OCI-LY1 (cell line): ENCODE results near the gene NELL1.

Source experiments
- CTCF ChIP-seq: fragments of 200-600 bp; sonication (generic), shearing (Covaris generic); IDR thresholded peaks from 2 replicates; pipeline ENCODE4 v1.5.1; 2017; ENCODE audit warnings: mild to moderate bottlenecking, antibody characterized with exemption, low read length, moderate library complexity, mixed read lengths
- EZH2 ChIP-seq: fragments of 200-600 bp; sonication (generic), shearing (Covaris generic); IDR thresholded peaks from 2 replicates; pipeline ENCODE4 v1.8.0; 2017; ENCODE audit warnings: borderline replicate concordance, mixed run types, mild to moderate bottlenecking, antibody characterized with exemption, low read length, moderate library complexity, mixed read lengths

- no peak for TF ChIP-seq CTCF
- TF ChIP-seq EZH2: no peak
These were observed 632.6 kb downstream of the NELL1 start for GRCh38 chr11:21301981-21302380.
